NCI-H2107 treated with DMSO at 0.1 percent for 48 hours (cell line): ENCODE results near the gene AKT1.
"Not testable (repeated sequence)": the region's sequence is repeated elsewhere in the genome, so short reads cannot be mapped to it uniquely, and the experiment has no call there.

Source experiments
- DNase-seq: peaks from one replicate; lab custom pipeline; 2025; ENCODE audit not compliant: unreplicated experiment; lab: John Stamatoyannopoulos, UW

Gene AKT1

GRCh38 chr14:104794993-104795780 lies at the start of gene AKT1:
Gene AKT1 (minus strand): TSS chr14:104795748. CDS start chr14:104792643, 3,105 bp downstream.
- DNase-seq: no peak

GRCh38 chr14:104845033-104845666 lies 49.6 kb upstream of the AKT1 start:
- no peak for DNase-seq

GRCh38 chr14:104844306-104845032 lies 48.9 kb upstream of the AKT1 start:
- DNase-seq: no peak

- peak; percentile 18 for DNase-seq
Measured at GRCh38 chr14:104843442-104844305, 48.1 kb upstream of the AKT1 start.

- no peak for DNase-seq
Measured at GRCh38 chr14:104843006-104843405, 47.5 kb upstream of the AKT1 start.

- no peak for DNase-seq
Measured at GRCh38 chr14:104841730-104842129, 46.2 kb upstream of the AKT1 start.

- DNase-seq: not testable (repeated sequence)
Measured at GRCh38 chr14:104836171-104836935, 40.8 kb upstream of the AKT1 start.

GRCh38 chr14:104830781-104831180 lies 35.2 kb upstream of the AKT1 start:
- no peak for DNase-seq

GRCh38 chr14:104827177-104828055 lies 31.9 kb upstream of the AKT1 start:
- peak; percentile 29 for DNase-seq

GRCh38 chr14:104826861-104827176 lies 31.3 kb upstream of the AKT1 start:
- DNase-seq: no peak

- DNase-seq: peak; percentile 86
Measured at GRCh38 chr14:104826189-104826860, 30.8 kb upstream of the AKT1 start.

- no peak for DNase-seq
Measured at GRCh38 chr14:104824353-104824997, 28.9 kb upstream of the AKT1 start.

GRCh38 chr14:104822821-104823615 lies 27.5 kb upstream of the AKT1 start:
- no peak for DNase-seq

- no peak for DNase-seq
Measured at GRCh38 chr14:104821971-104822608, 26.5 kb upstream of the AKT1 start.

- no peak for DNase-seq
Measured at GRCh38 chr14:104821229-104821945, 25.8 kb upstream of the AKT1 start.

- peak; percentile 23 for DNase-seq
Measured at GRCh38 chr14:104820669-104821228, 25.2 kb upstream of the AKT1 start.
